ENCODE measurements around the gene RPS6KA1.
"Not testable (repeated sequence)": the region's sequence is repeated elsewhere in the genome, so short reads cannot be mapped to it uniquely, and the experiment has no call there.

Gene RPS6KA1

DNA sequence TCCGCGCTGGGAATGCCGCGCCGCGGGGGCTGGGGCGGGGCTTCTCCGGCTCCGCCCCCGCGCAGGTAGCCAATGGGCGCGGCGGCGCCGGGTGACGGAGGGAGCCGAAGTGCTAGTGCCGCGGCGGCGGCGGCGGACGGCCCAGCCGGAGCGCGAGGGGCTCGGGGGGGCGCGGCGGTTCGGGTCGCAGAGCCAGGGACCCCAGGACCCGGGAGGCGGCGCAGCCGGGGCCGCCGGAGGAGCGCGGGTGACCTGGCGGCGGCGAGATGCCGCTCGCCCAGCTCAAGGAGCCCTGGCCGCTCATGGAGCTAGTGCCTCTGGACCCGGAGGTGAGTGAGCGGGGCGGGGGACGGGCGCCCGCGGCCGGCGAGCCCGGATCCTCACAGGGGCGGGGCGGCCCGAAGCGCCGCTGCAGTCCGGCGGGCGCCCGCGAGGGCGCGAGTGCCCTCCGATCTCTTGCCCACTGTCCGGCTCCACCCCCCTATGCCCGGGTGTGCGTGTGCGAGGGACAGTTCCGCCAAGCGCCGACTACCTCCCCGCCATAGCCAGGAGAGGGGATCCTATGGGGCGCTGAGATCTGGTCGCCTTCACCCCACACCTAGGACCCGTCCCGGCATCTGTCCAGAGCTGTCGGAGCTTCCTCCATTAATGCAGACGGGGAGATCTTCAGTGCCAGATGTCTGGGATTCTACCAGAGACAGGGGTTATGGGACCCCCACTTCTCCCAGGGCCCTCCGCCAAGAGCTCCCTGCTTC, at the start of gene RPS6KA1:
RPS6KA1 (plus strand) TSS at position 107 of the 755 bp plus-strand sequence; CDS start at position 267, 160 bp downstream.
- DNase-seq, result no peak

GRCh38 chr1:26482921-26483320, 46.6 kb upstream of the RPS6KA1 start:
- no peak for DNase-seq

- no peak for DNase-seq
These were observed 45.6 kb upstream of the RPS6KA1 start for GRCh38 chr1:26483980-26484379.

DNA sequence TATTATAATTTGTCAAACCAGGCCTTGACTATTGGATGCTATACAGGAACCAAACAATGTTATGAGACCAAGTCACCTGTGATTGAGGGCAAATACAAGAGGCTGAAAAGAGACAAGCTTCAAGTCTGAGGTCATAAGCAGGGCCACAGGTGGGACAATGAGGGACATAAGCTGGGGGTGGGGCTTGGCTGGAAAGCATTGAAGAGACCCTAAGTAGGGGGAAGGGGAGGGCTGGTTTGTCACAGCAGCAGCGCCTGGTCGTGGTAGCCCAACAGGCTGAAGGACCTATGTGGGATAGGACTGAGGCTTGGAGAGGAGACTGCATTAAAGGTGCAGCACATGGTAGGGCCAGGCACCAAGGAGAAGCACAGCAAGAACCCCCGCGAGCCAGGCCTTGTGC, 39.4 kb upstream of the RPS6KA1 start:
- DNase-seq, result no peak

DNA sequence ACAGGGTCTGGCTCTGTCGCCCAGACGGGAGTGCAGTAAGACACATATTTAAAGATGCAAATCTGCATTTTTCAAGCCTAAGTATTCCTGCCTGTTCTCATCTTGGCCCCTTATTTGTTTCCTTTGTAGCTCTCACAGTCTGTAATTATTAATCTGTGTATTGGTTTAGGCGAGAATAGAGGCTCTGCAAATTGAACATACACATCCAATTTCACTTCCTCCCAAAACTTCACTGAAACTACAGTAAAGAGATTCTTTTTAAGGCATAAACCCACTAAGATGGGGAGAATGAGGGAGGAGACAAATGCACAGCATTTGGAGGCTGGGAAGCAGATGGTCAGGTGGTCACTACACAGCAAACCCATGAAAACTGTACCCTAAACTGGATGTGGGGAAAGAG, 36.3 kb upstream of the RPS6KA1 start:
- no peak for DNase-seq

- DNase-seq, result no peak
These were observed 35.6 kb upstream of the RPS6KA1 start for GRCh38 chr1:26493938-26494337.

GRCh38 chr1:26496861-26497260, 32.7 kb upstream of the RPS6KA1 start:
- DNase-seq, result no peak

- DNase-seq, result no peak
These were observed 30.7 kb upstream of the RPS6KA1 start for GRCh38 chr1:26498894-26499293.

DNA sequence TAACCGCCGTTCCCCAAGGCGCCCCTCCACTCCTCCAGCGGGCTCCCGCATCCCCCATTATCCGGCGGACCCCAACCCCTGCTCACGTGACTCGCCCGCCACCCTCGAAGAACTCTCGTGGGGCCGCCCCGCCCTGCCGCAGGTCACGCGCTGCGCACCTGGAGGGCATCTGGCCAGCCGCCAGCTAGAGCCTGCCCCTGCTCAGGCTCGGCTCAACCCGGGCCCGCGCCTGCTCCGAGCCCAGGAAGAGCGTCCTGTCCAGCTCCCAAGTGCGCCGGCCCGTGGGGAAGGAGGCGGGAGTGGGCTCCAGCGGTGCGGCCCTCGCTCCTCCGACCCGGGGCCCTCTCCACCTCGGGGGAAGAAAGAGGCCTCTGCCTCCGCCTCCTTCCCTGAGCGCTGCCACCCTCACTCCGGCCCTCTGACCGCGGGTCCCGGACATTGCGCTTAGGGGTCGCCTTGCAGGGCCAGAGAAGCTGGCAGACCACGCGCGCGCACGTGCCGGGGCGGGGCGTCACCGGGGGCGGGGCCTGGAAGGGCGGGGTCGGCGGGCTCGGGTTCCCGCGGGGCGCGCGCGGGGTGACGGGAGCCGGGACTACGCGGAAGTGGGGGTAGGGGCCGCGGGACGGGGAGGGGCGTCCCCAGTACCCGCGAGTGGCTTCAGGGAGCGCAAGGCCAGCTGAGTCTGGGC, 28.9 kb upstream of the RPS6KA1 start:
- DNase-seq, result no peak

DNA sequence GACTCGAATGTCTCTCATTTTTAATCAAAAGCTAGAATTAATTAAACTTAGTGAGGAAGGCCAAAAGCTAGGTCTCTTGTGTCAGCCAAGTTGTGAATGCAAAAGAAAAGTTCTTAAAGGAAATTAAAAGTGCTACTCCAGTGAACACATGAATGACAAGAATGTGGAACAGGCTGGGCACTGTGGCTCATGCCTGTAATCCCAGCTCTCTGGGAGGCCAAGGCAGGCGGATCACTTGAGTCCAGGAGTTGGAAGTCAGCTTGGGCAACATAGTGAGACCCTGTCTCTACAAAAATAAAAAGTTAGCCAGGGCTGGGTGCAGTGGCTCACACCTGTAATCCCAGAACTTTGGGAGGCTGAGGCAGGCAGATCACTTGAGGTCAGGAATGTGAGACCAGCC, 18.9 kb upstream of the RPS6KA1 start:
- DNase-seq, result not testable (repeated sequence)

GRCh38 chr1:26515836-26516235, 13.7 kb upstream of the RPS6KA1 start:
- not testable (repeated sequence) for DNase-seq

DNA sequence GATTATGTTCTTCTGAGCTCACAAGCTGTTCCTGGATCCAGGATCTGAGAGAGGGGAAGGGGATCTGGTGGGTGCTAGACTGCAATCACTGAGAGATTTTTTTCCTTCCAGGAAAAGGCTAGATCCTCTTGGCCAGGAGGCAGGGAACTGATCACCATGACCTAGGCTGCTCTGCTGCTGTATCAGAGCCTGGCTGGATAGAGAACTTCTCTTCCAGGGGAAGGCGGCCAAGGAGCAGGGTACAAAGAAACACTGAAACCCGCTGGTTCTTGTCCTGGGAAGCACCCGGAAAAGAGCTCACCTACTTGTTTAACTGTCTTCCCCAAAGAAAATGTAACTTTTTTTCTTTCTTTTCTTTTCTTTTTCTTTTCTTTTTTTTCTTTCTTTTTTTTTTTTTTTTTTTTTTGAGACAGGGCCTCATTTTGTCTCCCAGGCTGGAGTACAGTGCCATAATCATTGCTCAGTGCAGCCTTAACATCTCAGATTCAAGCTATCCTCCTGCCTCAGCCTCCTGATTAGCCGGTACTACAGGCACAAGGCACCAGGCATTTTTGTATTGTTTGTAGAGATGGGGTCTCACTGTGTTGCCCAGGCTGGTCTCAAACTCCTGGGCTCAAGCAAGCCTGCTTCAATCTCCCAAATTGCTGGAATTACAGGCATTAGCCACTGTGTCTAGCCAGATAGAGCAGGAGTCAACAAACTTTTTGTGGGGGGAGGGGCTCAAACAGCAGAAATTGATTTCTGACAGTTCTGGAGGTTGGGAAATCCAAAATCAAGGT, 12.4 kb upstream of the RPS6KA1 start:
- no peak for DNase-seq

GRCh38 chr1:26517766-26518049, 11.9 kb upstream of the RPS6KA1 start:
- DNase-seq, result no peak

DNA sequence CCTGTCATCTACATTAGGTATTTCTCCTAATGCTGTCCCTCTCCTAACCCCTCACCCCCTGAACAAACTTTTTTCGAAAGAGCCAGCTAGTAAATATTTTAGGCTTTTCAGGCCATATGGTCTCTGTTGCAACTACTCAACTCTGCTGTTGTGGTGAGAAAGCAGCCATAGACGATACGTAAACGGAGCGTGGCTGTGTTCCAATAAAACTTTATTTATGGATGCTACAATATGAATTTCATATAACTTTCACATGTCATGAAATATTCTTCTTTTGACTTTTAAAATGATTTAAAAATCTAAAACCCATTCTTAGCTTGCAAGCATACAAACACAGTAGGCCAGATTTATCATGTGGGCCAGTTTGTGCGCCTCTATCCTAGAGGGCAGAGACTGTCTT, 11.2 kb upstream of the RPS6KA1 start:
- DNase-seq, result no peak

DNA sequence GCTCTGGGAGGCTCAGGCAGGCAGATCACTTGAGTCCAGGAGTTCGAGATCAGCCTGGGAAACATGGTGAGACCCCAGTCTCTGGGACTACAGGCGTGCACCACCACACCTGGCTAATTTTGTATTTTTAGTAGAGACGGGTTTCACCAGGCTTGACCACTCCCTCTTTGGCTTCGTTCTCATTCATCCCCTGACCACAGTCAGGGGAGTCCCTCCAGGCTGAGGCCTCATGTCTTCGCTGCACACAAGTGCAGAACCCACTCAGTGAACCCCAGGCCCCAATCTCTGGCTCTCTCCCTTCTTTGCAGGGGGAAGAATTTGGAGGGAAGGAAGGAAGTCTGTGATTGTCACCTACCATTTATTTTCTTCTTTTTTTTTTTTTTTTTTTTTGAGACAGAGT, 9.2 kb upstream of the RPS6KA1 start:
- no peak for DNase-seq

GRCh38 chr1:26521669-26522030, 7.9 kb upstream of the RPS6KA1 start:
- no peak for DNase-seq

DNA sequence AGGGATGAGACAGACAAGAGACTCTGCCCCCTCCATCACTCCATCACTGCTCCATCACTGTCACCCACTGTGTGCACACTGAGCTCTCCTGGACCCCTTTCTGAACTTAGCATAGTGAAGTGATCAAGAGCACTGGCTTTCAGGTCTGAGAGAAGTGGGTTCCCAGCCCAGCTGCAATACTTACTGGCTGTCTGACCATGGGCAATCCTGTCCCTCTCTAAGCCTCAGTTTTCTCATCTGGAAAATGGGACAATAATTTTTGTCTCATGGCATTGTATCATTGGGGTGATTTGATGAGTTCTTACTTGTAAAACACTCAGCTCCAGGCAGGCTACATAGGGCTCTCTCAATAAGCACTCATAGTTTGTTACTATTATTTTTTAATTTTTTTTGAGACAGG, 7.5 kb upstream of the RPS6KA1 start:
- DNase-seq, result no peak

- DNase-seq, result no peak
These were observed 5.4 kb upstream of the RPS6KA1 start for GRCh38 chr1:26524181-26524580.

DNA sequence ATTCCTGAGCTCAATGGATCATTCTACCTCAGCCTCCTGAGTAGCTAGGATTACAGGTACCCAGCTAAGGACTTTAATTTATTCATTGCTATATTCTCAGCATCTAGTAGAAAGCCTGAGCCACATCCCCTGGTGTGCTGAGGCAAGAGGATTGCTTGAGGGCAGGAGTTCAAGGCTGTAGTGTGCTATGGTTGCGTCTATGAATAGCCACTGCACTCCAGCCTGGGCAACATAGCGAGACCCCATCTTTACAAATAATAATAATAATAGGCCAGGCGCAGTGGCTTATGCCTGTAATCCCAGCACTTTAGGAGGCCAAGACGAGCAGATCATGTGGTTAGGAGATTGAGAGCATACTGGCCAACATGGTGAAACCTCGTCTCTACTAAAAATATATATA, 3.3 kb upstream of the RPS6KA1 start:
- no peak for DNase-seq

GRCh38 chr1:26529405-26529654, 231 bp upstream of the RPS6KA1 start:
- no peak for DNase-seq

- no peak for DNase-seq
These were observed 891 bp downstream of the RPS6KA1 start for GRCh38 chr1:26530410-26530894.

GRCh38 chr1:26530895-26531598, 1.5 kb downstream of the RPS6KA1 start:
- DNase-seq, result no peak

- no peak for DNase-seq
These were observed 2.1 kb downstream of the RPS6KA1 start for GRCh38 chr1:26531651-26532131.

All from NCI-H2081 treated with DMSO at 0.1 percent for 48 hours (cell line).